Activated CD4-positive, CD25-positive, alpha-beta regulatory T cell treated with anti-CD3 and anti-CD28 coated beads, Interleukin-2, amount 50 U/mL, for 16 hours (primary cell): ENCODE measurements around the gene PLIN4.
A peak's percentile ranks its signal among the peaks of the same experiment; 100 is the strongest.
"Not testable (repeated sequence)": the region's sequence is repeated elsewhere in the genome, so short reads cannot be mapped to it uniquely, and the experiment has no call there.

Source experiments
- DNase-seq: peaks from one replicate; pipeline ENCODE4 v3.0.0-alpha.2; 2020; ENCODE audit warnings: low read depth, low spot score

The PLIN4 gene

GRCh38 chr19:4518345-4519171, at the start of gene PLIN4:
Gene PLIN4, minus strand, starts transcription at chr19:4518486. Its CDS starts 214 bp downstream, at chr19:4518272.
- no peak for DNase-seq

- peak; percentile 29 for DNase-seq
These were observed 49.3 kb upstream of the PLIN4 start for GRCh38 chr19:4567584-4568071.

GRCh38 chr19:4566402-4567051, 48.2 kb upstream of the PLIN4 start:
- DNase-seq = no peak

- DNase-seq = not testable (repeated sequence)
These were observed 45.3 kb upstream of the PLIN4 start for GRCh38 chr19:4563562-4563961.

- DNase-seq = not testable (repeated sequence)
These were observed 43.8 kb upstream of the PLIN4 start for GRCh38 chr19:4562085-4562484.

GRCh38 chr19:4559569-4559968, 41.3 kb upstream of the PLIN4 start, which contains the start of gene SEMA6B:
Gene SEMA6B, minus strand, starts transcription at chr19:4559684. Its CDS starts 1,227 bp downstream, at chr19:4558457.
- DNase-seq = no peak

- DNase-seq = no peak
These were observed 40.0 kb upstream of the PLIN4 start for GRCh38 chr19:4557971-4558941.

- DNase-seq = no peak
These were observed 39.1 kb upstream of the PLIN4 start for GRCh38 chr19:4557144-4557970.

GRCh38 chr19:4556597-4557127, 38.4 kb upstream of the PLIN4 start:
- no peak for DNase-seq

GRCh38 chr19:4555657-4556561, 37.6 kb upstream of the PLIN4 start:
- DNase-seq = no peak

- DNase-seq = no peak
These were observed 36.4 kb upstream of the PLIN4 start for GRCh38 chr19:4554717-4555116.

- DNase-seq = no peak
These were observed 35.5 kb upstream of the PLIN4 start for GRCh38 chr19:4553775-4554174.

GRCh38 chr19:4553092-4553695, 34.9 kb upstream of the PLIN4 start:
- DNase-seq = no peak

GRCh38 chr19:4552525-4552819, 34.2 kb upstream of the PLIN4 start:
- DNase-seq = no peak

- no peak for DNase-seq
These were observed 32.3 kb upstream of the PLIN4 start for GRCh38 chr19:4550479-4551050.

- DNase-seq = no peak
These were observed 31.7 kb upstream of the PLIN4 start for GRCh38 chr19:4550018-4550417.

- DNase-seq = no peak
These were observed 29.9 kb upstream of the PLIN4 start for GRCh38 chr19:4548238-4548584.

GRCh38 chr19:4547303-4548237, 29.3 kb upstream of the PLIN4 start:
- no peak for DNase-seq
